PC-3 (cell line): ENCODE measurements around the gene CYBC1. TPM values are rescaled to one million over a fixed set of nuclear protein-coding genes. Genes with fewer than 3 reads are reported as not detected.

Source experiments
- ATAC-seq: fragments of 200-7000 bp; cut with Tn5 transposase; 2 replicates; pipeline ENCODE4 v1.9.1; 2020; ENCODE audit warnings: mild to moderate bottlenecking, moderate library complexity
- BruUV-seq: library from RNA; stranded (reverse); fragments of 400-500 nt; replicated peaks from 2 replicates; lab custom pipeline; 2021; lab: Mats Ljungman, UMichigan
- CTCF ChIA-PET: fragments of 300-600 bp; sonication (Branson Sonifier 250); formaldehyde crosslinking; loops from one replicate; lab custom pipeline; 2022; ENCODE audit warnings: antibody characterized with exemption; lab: Charles Lee
- POLR2A ChIA-PET: fragments of 300-600 bp; sonication (Branson Sonifier 250); formaldehyde crosslinking; loops from one replicate; lab custom pipeline; 2022; ENCODE audit warnings: antibody characterized with exemption; ENCODE audit not compliant: unreplicated experiment; lab: Charles Lee
- DNase-seq: peaks from one replicate; pipeline ENCODE4 v3.0.0-alpha.2; 2015
- H2AFZ ChIP-seq: fragments of 300-600 bp; sonication (generic); 2 replicates; pipeline ENCODE4 v1.6.0; 2016; ENCODE audit warnings: antibody characterized with exemption, low read length
- H3F3A ChIP-seq: fragments of 300-600 bp; sonication (generic); one replicate; pipeline ENCODE4 v1.6.0; 2017; ENCODE audit warnings: antibody characterized with exemption, low read length, control low read depth, mild to moderate bottlenecking; ENCODE audit not compliant: unreplicated experiment
- H3K27ac ChIP-seq: fragments of 300-600 bp; sonication (generic); 2 replicates; pipeline ENCODE4 v1.5.1; 2016; ENCODE audit warnings: mild to moderate bottlenecking, low read length
- H3K27me3 ChIP-seq: fragments of 300-600 bp; sonication (generic); 2 replicates; pipeline ENCODE4 v1.6.1; 2016; ENCODE audit warnings: low read length, mixed read lengths
- H3K36me3 ChIP-seq: fragments of 300-600 bp; sonication (generic); 2 replicates; pipeline ENCODE4 v1.6.1; 2016; ENCODE audit warnings: low read depth, mixed run types, low read length, mixed read lengths
- H3K4me1 ChIP-seq: fragments of 300-600 bp; sonication (generic); 2 replicates; pipeline ENCODE4 v1.5.1; 2016; ENCODE audit warnings: low read length; ENCODE audit not compliant: insufficient read depth
- H3K4me2 ChIP-seq: fragments of 300-600 bp; sonication (generic); 2 replicates; pipeline ENCODE4 v1.6.0; 2016; ENCODE audit warnings: low read length
- H3K4me3 ChIP-seq: fragments of 300-600 bp; sonication (generic); 2 replicates; pipeline ENCODE4 v1.5.1; 2016; ENCODE audit warnings: mild to moderate bottlenecking, low read length, mixed read lengths
- H3K79me2 ChIP-seq: fragments of 300-600 bp; sonication (generic); 2 replicates; pipeline ENCODE4 v1.6.1; 2017; ENCODE audit warnings: low read length, mixed read lengths
- H3K9ac ChIP-seq: fragments of 300-600 bp; sonication (generic); 2 replicates; pipeline ENCODE4 v1.6.0; 2016; ENCODE audit warnings: mild to moderate bottlenecking, low read length
- H3K9me2 ChIP-seq: fragments of 300-600 bp; sonication (generic); replicated peaks from 2 replicates; pipeline ENCODE4 v1.6.1; 2016; ENCODE audit warnings: mixed run types, low read length, mixed read lengths
- H3K9me3 ChIP-seq: fragments of 300-600 bp; sonication (generic); 2 replicates; pipeline ENCODE4 v1.6.1; 2016; ENCODE audit warnings: low read length, mixed read lengths
- H4K20me1 ChIP-seq: fragments of 300-600 bp; sonication (generic); 2 replicates; pipeline ENCODE4 v1.6.1; 2016; ENCODE audit warnings: low read length, mixed read lengths
- EZH2 ChIP-seq: fragments of 300-600 bp; sonication (generic); IDR thresholded peaks from one replicate; pipeline ENCODE4 v1.6.1; 2017; ENCODE audit warnings: antibody characterized with exemption, mild to moderate bottlenecking, low read length; ENCODE audit not compliant: unreplicated experiment
- EZH2phosphoT487 ChIP-seq: fragments of 300-600 bp; sonication (generic); IDR thresholded peaks from 2 replicates; pipeline ENCODE4 v1.6.1; 2018; ENCODE audit warnings: mild to moderate bottlenecking, antibody characterized with exemption, low read length, borderline replicate concordance
- intact Hi-C: fragments of 100-400 bp; cut with micrococcal nuclease; formaldehyde crosslinking; loops from 2 replicates; pipeline ENCODE4 v1.9.0; 2023
- total RNA-seq: library from RNA; depleted of rRNA; stranded (reverse); fragments of >200 nt; gene quantifications from 2 replicates; pipeline ENCODE4 v1.2.3, GENCODE V29; 2014
- TF ChIP-seq, protein P1 (sequence below): fragments of 300-600 bp; sonication (generic); conservative IDR thresholded peaks from 2 replicates; pipeline ENCODE4 v1.5.1; 2017; ENCODE audit warnings: antibody characterized with exemption, low read depth, mild to moderate bottlenecking, low read length

The CYBC1 gene
- total RNA-seq, 1 experiment from 2014 or later: 77.2 TPM

DNA sequence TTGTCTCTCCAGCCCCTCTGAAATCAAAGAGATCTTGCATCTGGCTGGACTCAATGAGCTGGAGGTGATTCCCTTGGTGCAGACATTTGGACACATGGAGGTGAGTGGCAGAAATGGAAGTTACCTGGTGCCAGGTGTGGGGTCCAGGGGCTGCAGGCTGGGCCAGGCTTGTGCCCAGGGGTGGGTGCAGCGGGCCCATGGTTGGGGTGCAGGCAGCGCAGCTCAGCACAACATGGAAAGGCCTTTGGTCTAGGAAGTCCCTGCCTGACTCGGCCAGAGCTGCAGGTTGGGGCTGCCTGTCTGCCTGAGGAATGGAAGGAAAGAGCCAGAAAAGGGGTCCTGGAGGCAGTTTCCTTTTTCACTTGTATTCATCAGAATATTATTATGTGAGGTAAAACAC, 22.0 kb downstream of the CYBC1 start:
- no peak for DNase-seq
- Histone ChIP-seq H4K20me1 (no peaks in the 10 kb centered on the region), H3K27me3 (no peaks in the 10 kb centered on the region), H3K4me3 (no peak overlapping the region), H3K27ac (no peak overlapping the region), H3K36me3 (no peaks in the 10 kb centered on the region), H3F3A (no peaks in the 10 kb centered on the region), H2AFZ (no peak overlapping the region), H3K79me2 (no peaks in the 10 kb centered on the region), H3K4me1 (no peaks in the 10 kb centered on the region), H3K9me3 (no peaks in the 10 kb centered on the region), H3K4me2 (no peak overlapping the region), H3K9ac (no peak overlapping the region), H3K9me2 (no peaks in the 10 kb centered on the region)
- POLR2A ChIA-PET: no interaction called here
- TF ChIP-seq EZH2phosphoT487 (no peak), EZH2 (no peak)
- TF ChIP-seq, protein P1, sequence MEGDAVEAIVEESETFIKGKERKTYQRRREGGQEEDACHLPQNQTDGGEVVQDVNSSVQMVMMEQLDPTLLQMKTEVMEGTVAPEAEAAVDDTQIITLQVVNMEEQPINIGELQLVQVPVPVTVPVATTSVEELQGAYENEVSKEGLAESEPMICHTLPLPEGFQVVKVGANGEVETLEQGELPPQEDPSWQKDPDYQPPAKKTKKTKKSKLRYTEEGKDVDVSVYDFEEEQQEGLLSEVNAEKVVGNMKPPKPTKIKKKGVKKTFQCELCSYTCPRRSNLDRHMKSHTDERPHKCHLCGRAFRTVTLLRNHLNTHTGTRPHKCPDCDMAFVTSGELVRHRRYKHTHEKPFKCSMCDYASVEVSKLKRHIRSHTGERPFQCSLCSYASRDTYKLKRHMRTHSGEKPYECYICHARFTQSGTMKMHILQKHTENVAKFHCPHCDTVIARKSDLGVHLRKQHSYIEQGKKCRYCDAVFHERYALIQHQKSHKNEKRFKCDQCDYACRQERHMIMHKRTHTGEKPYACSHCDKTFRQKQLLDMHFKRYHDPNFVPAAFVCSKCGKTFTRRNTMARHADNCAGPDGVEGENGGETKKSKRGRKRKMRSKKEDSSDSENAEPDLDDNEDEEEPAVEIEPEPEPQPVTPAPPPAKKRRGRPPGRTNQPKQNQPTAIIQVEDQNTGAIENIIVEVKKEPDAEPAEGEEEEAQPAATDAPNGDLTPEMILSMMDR: no peak
- no TSS peak for BruUV-seq
- ATAC-seq: no peak
- CTCF ChIA-PET: no interaction called here
- intact Hi-C loops: no loop called here

- ChIA-PET CTCF (no interaction called here), POLR2A (no interaction called here)
- Histone ChIP-seq H3K9me3 (no peaks in the 10 kb centered on the region), H3F3A (no peaks in the 10 kb centered on the region), H3K9ac (no peak overlapping the region), H3K36me3 (no peaks in the 10 kb centered on the region), H3K27ac (no peak overlapping the region), H3K4me1 (no peaks in the 10 kb centered on the region), H3K9me2 (no peaks in the 10 kb centered on the region), H3K27me3 (no peaks in the 10 kb centered on the region), H4K20me1 (no peaks in the 10 kb centered on the region), H3K4me2 (no peak overlapping the region), H3K4me3 (no peak overlapping the region), H2AFZ (no peak overlapping the region), H3K79me2 (no peaks in the 10 kb centered on the region)
- intact Hi-C loops: no loop called here
- ATAC-seq (no peak), DNase-seq (no peak)
- no TSS peak for BruUV-seq
- TF ChIP-seq EZH2: no peak
- TF ChIP-seq, protein P1: peak; percentile 7; the same call in 1 of the 2 replicates
Measured at GRCh38 chr17:82424863-82425159, 25.7 kb downstream of the CYBC1 start.

DNA sequence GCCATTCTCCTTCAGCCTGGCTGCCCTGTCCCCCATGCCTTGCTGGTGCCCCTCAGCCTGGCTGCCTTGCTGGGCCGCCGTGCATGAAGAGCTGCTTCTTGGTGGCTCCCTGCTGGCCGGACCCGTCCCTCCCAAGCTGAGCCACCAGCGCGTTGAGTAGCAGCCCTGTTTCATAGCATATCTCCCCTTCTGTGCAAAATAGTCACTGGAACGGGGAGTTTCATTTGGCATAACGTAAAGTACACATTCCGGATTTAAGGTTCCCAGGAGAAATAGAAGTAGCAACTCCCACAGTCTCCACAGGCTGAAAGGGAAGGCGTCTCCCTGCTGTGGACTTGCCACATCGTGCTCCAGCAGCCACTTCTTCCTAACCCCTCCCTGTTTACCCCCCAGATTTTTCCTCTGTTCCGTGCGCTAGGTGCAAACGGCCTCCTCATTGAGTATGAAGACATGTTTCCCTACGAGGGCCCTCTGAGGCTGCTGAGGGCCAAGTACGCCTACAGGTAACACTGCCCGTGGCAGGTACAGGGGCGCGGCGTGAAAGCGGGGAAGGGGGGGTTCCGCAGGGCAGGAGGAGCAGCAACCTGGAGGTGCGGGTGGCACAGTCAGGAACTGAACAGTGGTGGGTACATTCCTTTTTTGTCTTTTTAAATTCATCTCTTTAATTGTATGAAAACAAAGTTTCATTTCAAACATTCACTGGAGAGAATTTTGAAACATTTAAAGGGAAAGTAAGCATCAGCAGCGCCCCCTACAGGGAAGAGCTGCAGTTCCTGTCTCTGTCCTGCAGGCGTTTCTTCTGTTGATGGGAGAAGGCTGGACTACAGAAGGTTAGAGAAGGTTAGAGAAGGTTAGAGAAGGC, 26.3 kb downstream of the CYBC1 start:
- CTCF ChIA-PET: no interaction called here
- H3K79me2 ChIP-seq: no peaks in the 10 kb centered on the region
- H3K4me1 ChIP-seq: peaks cover 4% of the 10 kb centered on the region; the same call in 1 of the 2 replicates
- TF ChIP-seq EZH2 (no peak), EZH2phosphoT487 (no peak)
- TF ChIP-seq, protein P1: peak; percentile 90
- no peak overlapping the region for H3K27ac ChIP-seq
- no peak overlapping the region for H3K4me3 ChIP-seq
- ATAC-seq: peak; percentile 49; the same call in 1 of the 2 replicates
- no peaks in the 10 kb centered on the region for H4K20me1 ChIP-seq
- H3F3A ChIP-seq: no peaks in the 10 kb centered on the region
- H2AFZ ChIP-seq: no peak overlapping the region
- peak; percentile 63 for DNase-seq
- no peak overlapping the region for H3K9ac ChIP-seq
- H3K27me3 ChIP-seq: no peaks in the 10 kb centered on the region
- POLR2A ChIA-PET: no interaction called here
- BruUV-seq: no TSS peak
- intact Hi-C loops: no loop called here
- H3K36me3 ChIP-seq: no peaks in the 10 kb centered on the region
- H3K9me3 ChIP-seq: no peaks in the 10 kb centered on the region
- no peaks in the 10 kb centered on the region for H3K9me2 ChIP-seq
- H3K4me2 ChIP-seq: no peak overlapping the region
